HEK293T (cell line): ENCODE data around the gene ATP13A1.
"Not testable (repeated sequence)": the region's sequence is repeated elsewhere in the genome, so short reads cannot be mapped to it uniquely, and the experiment has no call there.

ENCODE experiments used
- ARNT ChIP-seq: fragments of 450-650 bp; IDR thresholded peaks from 2 replicates; pipeline ENCODE4 v1.6.1; 2017; ENCODE audit warnings: mild to moderate bottlenecking
- BHLHE40 ChIP-seq: fragments of 450-650 bp; IDR thresholded peaks from 2 replicates; pipeline ENCODE4 v1.6.1; 2016; ENCODE audit warnings: mild to moderate bottlenecking, moderate library complexity, borderline replicate concordance
- CTBP1 ChIP-seq: fragments of 450-650 bp; IDR thresholded peaks from 2 replicates; pipeline ENCODE4 v1.6.1; 2016; ENCODE audit warnings: borderline replicate concordance
- ELF4 ChIP-seq: fragments of 450-650 bp; IDR thresholded peaks from 2 replicates; pipeline ENCODE4 v1.6.1; 2017; ENCODE audit warnings: antibody characterized with exemption
- NFRKB ChIP-seq: fragments of 450-650 bp; IDR thresholded peaks from 2 replicates; pipeline ENCODE4 v1.6.1; 2016; ENCODE audit warnings: mild to moderate bottlenecking, moderate library complexity
- SP1 ChIP-seq: fragments of 450-650 bp; IDR thresholded peaks from 2 replicates; pipeline ENCODE4 v1.6.1; 2017

GRCh38 chr19:19665420-19665948 is 2.0 kb upstream of the ATP13A1 start:
- TF ChIP-seq NFRKB, BHLHE40, ELF4, SP1, ARNT, CTBP1: not testable (repeated sequence)
